Suprapubic skin (tissue), 4 donors: Measurements from ENCODE around the gene RTCB. TPM values are rescaled to one million over a fixed set of nuclear protein-coding genes. Genes with fewer than 3 reads are reported as not detected.

Source experiments
- DNase-seq, 2 donors: peaks; one replicate each; pipeline ENCODE4 v3.0.0-alpha.2; 2019; ENCODE audit warnings: low spot score in 2 of 2
- H3K27ac ChIP-seq: fragments of 200-600 bp; sonication (generic); one replicate; pipeline ENCODE4 v1.5.1; 2019
- H3K27me3 ChIP-seq: fragments of 200-600 bp; sonication (generic); one replicate; pipeline ENCODE4 v1.5.1; 2019
- H3K36me3 ChIP-seq: fragments of 200-600 bp; sonication (generic); one replicate; pipeline ENCODE4 v1.5.1; 2019
- H3K4me1 ChIP-seq: fragments of 200-600 bp; sonication (generic); one replicate; pipeline ENCODE4 v1.5.1; 2019
- H3K4me3 ChIP-seq: fragments of 200-600 bp; sonication (generic); one replicate; pipeline ENCODE4 v1.5.1; 2019; ENCODE audit warnings: mild to moderate bottlenecking
- H3K9me3 ChIP-seq: fragments of 200-600 bp; sonication (generic); one replicate; pipeline ENCODE4 v1.5.1; 2019
- EP300 ChIP-seq: sonication (generic); formaldehyde crosslinking; IDR thresholded peaks from one replicate; pipeline ENCODE4 v1.6.1; 2017; ENCODE audit warnings: antibody characterized with exemption
- POLR2A ChIP-seq, 2 donors: fragments of 450-650 bp; IDR thresholded peaks; one replicate each; pipeline ENCODE4 v1.6.1; 2017; ENCODE audit warnings: antibody characterized with exemption in 2 of 2, mild to moderate bottlenecking in 2 of 2, moderate library complexity in 2 of 2
- POLR2AphosphoS5 ChIP-seq, 3 donors: sonication (generic); formaldehyde crosslinking; IDR thresholded peaks; one replicate each; pipeline ENCODE4 v1.6.1; 2017; ENCODE audit warnings: antibody characterized with exemption in 3 of 3
- WGBS: methylation state at CpG from one replicate; pipeline ENCODE4 v1.1.5; 2018; 5-methylcytosine and 5-hydroxymethylcytosine counted together
- total RNA-seq, 4 donors: library from RNA; depleted of rRNA; stranded (reverse); fragments of >200 nt; gene quantifications; one replicate each; pipeline ENCODE4 v1.1.0, GENCODE V29; 2016
- TF ChIP-seq, protein P1 (sequence below), 2 donors: fragments of 200-600 bp in 1 of 2; fragments of 450-650 bp in 1 of 2; sonication (generic) in 1 of 2; IDR thresholded peaks; one replicate each; pipeline ENCODE4 v1.5.1; 2016 to 2019; ENCODE audit warnings: antibody characterized with exemption in 2 of 2, mild to moderate bottlenecking in 1 of 2, moderate library complexity in 1 of 2

Gene RTCB
- total RNA-seq, 4 donors from 2014 or later: 75.1 to 117 (median 97.2) TPM

DNA sequence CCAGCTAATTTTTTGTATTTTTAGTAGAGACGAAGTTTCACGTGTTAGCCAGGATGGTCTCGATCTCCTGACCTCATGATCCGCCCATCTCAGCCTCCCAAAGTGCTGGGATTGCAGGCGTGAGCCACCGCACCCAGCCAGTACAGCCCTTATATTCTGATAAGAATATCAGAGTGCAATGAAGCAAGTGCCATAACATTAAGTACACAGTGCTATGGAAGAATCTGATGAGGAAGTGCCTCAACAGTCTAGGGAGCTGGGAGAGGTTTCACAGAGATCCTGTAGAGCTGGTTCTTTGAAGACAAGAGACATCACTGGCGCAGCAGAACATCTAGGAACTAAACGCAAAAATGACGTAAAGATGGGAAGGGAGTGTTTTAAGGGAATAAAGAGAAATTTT lies 2.1 kb downstream of the RTCB start:
- H3K4me1 ChIP-seq: peaks cover 27% of the 10 kb centered on the region

DNA sequence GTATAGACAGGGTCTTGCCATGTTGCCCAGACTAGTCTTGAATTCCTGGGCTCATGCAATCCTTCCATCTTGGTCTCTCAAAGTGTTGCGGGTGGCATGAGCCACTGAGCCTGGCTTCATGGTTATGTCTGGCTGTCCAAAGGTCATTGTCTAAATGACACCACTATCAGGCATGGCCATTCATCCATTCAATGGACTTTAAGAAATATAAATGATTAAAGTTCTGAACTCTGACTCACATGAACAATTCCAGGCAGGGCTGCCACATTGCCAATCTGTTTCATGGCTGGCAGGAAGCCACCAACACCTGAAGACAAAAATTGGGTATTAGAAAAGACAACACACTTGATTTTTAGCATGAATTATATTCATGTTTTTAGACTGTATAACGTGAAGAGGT lies 4.1 kb downstream of the RTCB start:
- Histone ChIP-seq H3K36me3 (peaks cover 56% of the 10 kb centered on the region), H3K4me1 (peaks cover 27% of the 10 kb centered on the region), H3K27ac (no peak overlapping the region), H3K4me3 (no peak overlapping the region), H3K9me3 (no peaks in the 10 kb centered on the region), H3K27me3 (no peaks in the 10 kb centered on the region)
- no peak for DNase-seq
- WGBS: 50% methylated on average over 2 of the region's 2 CpGs
- no peak for TF ChIP-seq EP300
- TF ChIP-seq POLR2AphosphoS5 (IDR thresholded peaks at IDR 0.05): no peak
- TF ChIP-seq, protein P1, sequence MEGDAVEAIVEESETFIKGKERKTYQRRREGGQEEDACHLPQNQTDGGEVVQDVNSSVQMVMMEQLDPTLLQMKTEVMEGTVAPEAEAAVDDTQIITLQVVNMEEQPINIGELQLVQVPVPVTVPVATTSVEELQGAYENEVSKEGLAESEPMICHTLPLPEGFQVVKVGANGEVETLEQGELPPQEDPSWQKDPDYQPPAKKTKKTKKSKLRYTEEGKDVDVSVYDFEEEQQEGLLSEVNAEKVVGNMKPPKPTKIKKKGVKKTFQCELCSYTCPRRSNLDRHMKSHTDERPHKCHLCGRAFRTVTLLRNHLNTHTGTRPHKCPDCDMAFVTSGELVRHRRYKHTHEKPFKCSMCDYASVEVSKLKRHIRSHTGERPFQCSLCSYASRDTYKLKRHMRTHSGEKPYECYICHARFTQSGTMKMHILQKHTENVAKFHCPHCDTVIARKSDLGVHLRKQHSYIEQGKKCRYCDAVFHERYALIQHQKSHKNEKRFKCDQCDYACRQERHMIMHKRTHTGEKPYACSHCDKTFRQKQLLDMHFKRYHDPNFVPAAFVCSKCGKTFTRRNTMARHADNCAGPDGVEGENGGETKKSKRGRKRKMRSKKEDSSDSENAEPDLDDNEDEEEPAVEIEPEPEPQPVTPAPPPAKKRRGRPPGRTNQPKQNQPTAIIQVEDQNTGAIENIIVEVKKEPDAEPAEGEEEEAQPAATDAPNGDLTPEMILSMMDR (IDR thresholded peaks at IDR 0.05): no peak
- no peak for TF ChIP-seq POLR2A (IDR thresholded peaks at IDR 0.05)

More for the DNA sequence above, 2.1 kb downstream of the RTCB start:
- H3K36me3 ChIP-seq: peaks cover 38% of the 10 kb centered on the region
- peak overlapping the region; percentile 14 for H3K27ac ChIP-seq
- TF ChIP-seq, protein P1 (IDR thresholded peaks at IDR 0.05): no peak
- TF ChIP-seq EP300 (no peak), POLR2AphosphoS5 (IDR thresholded peaks at IDR 0.05) (no peak), POLR2A (IDR thresholded peaks at IDR 0.05) (no peak)
- DNase-seq: no peak
- no peaks in the 10 kb centered on the region for H3K9me3 ChIP-seq
- H3K27me3 ChIP-seq: no peaks in the 10 kb centered on the region
- H3K4me3 ChIP-seq: peak overlapping the region; percentile 85
- 91% methylated on average over 9 of the region's 9 CpGs for WGBS

DNA sequence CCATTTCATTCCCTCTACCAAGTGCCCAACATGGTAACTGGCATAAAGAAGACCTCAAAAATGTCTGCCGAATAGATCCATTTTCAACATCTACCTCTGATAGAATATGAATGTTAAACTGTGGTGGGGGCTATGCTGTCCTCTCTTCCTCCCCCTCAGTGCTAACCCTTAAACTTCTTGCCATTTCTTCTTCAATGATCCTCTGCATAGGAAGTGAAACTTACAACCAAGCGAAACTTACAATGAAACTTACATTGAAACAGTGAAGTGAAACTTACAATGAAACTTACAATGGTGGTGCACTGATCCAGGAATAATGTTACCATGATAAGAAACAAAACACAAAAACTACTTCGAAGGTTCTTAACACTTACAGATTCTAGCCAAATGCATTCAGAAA lies 4.7 kb downstream of the RTCB start:
- Histone ChIP-seq H3K27me3 (no peaks in the 10 kb centered on the region), H3K36me3 (peaks cover 62% of the 10 kb centered on the region), H3K27ac (no peak overlapping the region), H3K4me3 (no peak overlapping the region), H3K4me1 (peaks cover 21% of the 10 kb centered on the region), H3K9me3 (no peaks in the 10 kb centered on the region)
- TF ChIP-seq EP300 (no peak), POLR2AphosphoS5 (IDR thresholded peaks at IDR 0.05) (no peak), POLR2A (IDR thresholded peaks at IDR 0.05) (no peak)
- TF ChIP-seq, protein P1 (IDR thresholded peaks at IDR 0.05): no peak
- WGBS: 82% methylated on average over 3 of the region's 3 CpGs
- no peak for DNase-seq

DNA sequence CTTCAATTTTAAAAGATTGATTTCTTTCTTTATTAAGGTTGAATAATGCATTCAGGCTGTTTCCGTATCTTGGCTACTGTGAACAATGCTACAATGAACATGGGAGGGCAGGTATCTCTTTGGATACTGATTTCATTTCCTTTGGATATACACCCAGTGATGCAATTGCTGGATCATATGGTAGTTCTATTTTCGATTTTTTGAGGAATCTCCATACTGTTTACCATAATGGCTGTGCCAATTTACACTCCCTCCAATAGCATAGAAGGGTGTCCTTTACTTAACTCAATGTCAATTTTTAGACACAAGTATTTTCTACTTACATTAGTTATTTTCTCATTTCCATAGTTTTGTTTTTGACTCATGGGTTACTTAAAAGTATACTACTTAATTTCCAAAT lies 8.0 kb downstream of the RTCB start:
- H3K27me3 ChIP-seq: no peaks in the 10 kb centered on the region
- no peak overlapping the region for H3K27ac ChIP-seq
- DNase-seq: no peak
- TF ChIP-seq POLR2AphosphoS5 (IDR thresholded peaks at IDR 0.05): no peak
- TF ChIP-seq, protein P1 (IDR thresholded peaks at IDR 0.05): no peak
- no peak for TF ChIP-seq EP300
- TF ChIP-seq POLR2A (IDR thresholded peaks at IDR 0.05): no peak
- H3K4me1 ChIP-seq: no peaks in the 10 kb centered on the region
- 79% methylated on average over 2 of the region's 2 CpGs for WGBS
- peaks cover 95% of the 10 kb centered on the region for H3K36me3 ChIP-seq
- no peak overlapping the region for H3K4me3 ChIP-seq
- no peaks in the 10 kb centered on the region for H3K9me3 ChIP-seq

DNA sequence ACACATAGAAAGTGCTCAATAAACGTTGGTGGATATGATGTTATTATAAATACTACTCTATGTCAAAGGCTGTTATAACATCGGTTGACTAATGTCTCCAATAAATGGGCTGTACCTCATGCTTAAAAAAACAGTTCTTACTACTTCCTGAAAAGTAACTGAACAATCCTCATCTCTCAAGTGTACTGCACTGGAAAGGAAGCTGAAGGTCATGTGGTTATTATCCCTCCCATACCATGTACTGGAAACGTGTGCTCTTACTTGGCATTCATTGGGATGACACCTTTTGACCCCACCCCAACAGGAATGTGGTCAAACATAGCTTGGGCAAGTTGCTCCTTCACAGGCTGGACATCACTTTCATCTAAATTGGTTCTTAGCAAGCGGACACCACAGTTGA lies 10.6 kb downstream of the RTCB start:
- TF ChIP-seq EP300: no peak
- TF ChIP-seq POLR2A (IDR thresholded peaks at IDR 0.05): no peak
- no peak for TF ChIP-seq POLR2AphosphoS5 (IDR thresholded peaks at IDR 0.05)
- TF ChIP-seq, protein P1 (IDR thresholded peaks at IDR 0.05): no peak
- no peaks in the 10 kb centered on the region for H3K4me1 ChIP-seq
- peaks cover 97% of the 10 kb centered on the region for H3K36me3 ChIP-seq
- 73% methylated on average over 4 of the region's 4 CpGs for WGBS
- H3K4me3 ChIP-seq: no peak overlapping the region
- no peak overlapping the region for H3K27ac ChIP-seq
- H3K9me3 ChIP-seq: no peaks in the 10 kb centered on the region
- H3K27me3 ChIP-seq: no peaks in the 10 kb centered on the region
- DNase-seq: no peak
